ENCODE measurements around the gene STX5. TPM values are rescaled to one million over a fixed set of nuclear protein-coding genes. Genes with fewer than 3 reads are reported as not detected.

The STX5 gene
- total RNA-seq, 5 donors from 2014 or later (not counting 1 experiment from before 2014, with no cell fraction given) = 49.3 to 132 (median 58.0) TPM

DNA sequence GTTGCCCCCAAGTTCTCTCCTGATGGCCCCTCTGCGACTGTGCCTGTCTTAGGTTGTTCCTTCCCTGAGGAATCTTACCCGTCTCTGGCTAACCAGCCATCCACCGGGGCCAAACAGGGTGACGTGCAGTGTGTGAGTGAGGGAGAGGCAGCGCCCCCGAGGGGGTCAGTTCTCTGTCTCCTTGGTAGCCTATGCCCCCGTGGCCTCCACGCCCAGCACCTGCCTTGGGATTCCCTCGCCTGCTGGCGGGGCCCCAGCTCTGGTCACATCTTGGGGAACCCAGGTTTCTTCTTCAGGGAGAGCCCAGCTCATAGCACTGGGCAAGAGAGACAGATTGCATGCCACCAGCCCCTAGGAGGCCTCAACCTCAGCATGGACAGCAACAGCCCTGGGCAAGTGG lies 32.4 kb downstream of the STX5 start:
- CTCF ChIA-PET = interaction anchor here in 1 of 2 donors (1.3 to 1.6 kb wide), 2 partner anchors 13 to 17 kb away, joined by 4 to 6 read pairs; no protein-coding TSS in a partner anchor
- peaks cover 17 to 25% (median 18%) of the 10 kb centered on the region in 3 donors for H3K4me1 Mint-ChIP-seq
- H3K36me3 Mint-ChIP-seq = peaks cover 69% of the 10 kb centered on the region
- H3K9me3 Mint-ChIP-seq = no peaks in the 10 kb centered on the region
- H3K27ac Mint-ChIP-seq = no peak overlapping the region
- no peaks in the 10 kb centered on the region for H3K27me3 Mint-ChIP-seq
- Histone ChIP-seq H3K27ac (ENCODE audit: low read length) (no peak overlapping the region), H3K9me3 (no peaks in the 10 kb centered on the region), H3K36me3 (ENCODE audit: control insufficient read depth in 2 of 2, extremely low read depth in 1 of 2, insufficient read depth in 1 of 2, low read length in 1 of 2) (peaks cover 28 to 91% of the 10 kb centered on the region in 2 donors), H3K4me1 (ENCODE audit: control insufficient read depth in 1 of 2, extremely low read depth in 1 of 2, insufficient read depth in 2 of 2, low read length in 2 of 2) (peaks cover 7 to 14% of the 10 kb centered on the region in 2 experiments), H3K27me3 (replicated peaks in 1 of 2; ENCODE audit: control insufficient read depth in 2 of 2, extremely low read depth in 1 of 2, insufficient read depth in 2 of 2, low read length in 1 of 2) (no peaks in the 10 kb centered on the region), H3K4me3 (ENCODE audit: control insufficient read depth in 1 of 2, extremely low read depth in 1 of 2, low read length in 1 of 2) (no peak overlapping the region)
- DNase-seq = no peak
- peak in 1 of 4 experiments; percentile 8 for ATAC-seq (replicated peaks in 1 of 4)
- 90% methylated on average over 8 of the region's 10 CpGs for WGBS (ENCODE audit: insufficient coverage)
- POLR2A ChIA-PET = interaction anchor here (0.5 to 0.7 kb wide), 2 partner anchors 10 to 17 kb away, joined by 3 to 9 read pairs; no protein-coding TSS in a partner anchor
- no peak overlapping the region for H3K4me3 Mint-ChIP-seq

DNA sequence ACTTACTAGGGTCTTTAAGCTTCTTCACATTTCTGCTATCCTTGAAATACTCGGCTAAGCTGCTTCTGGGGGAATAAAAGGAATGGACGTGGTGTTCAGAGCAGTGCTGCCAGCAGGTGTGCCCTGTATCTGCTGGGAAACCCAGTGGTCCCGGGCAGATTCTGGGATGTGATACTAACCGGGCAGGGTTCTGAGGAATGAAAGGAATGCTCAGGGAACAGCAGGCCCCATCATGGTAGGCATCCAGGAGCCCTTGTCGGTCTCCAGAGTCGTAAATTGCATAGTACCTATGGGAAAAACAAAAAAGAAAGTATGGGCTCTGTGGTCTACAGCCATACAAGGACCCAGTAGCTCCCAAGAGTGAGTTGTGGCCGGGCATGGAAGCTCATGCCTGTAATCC lies 35.6 kb downstream of the STX5 start:
- no peaks in the 10 kb centered on the region for H3K27me3 ChIP-seq (replicated peaks in 1 of 2; ENCODE audit: control insufficient read depth in 2 of 2, extremely low read depth in 1 of 2, insufficient read depth in 2 of 2, low read length in 1 of 2)
- Mint-ChIP-seq H3K4me1 (peaks cover 12 to 18% (median 17%) of the 10 kb centered on the region in 3 donors), H3K4me3 (no peak overlapping the region), H3K27ac (peak overlapping the region; percentile 31 to 55), H3K36me3 (peaks cover 62% of the 10 kb centered on the region), H3K9me3 (no peaks in the 10 kb centered on the region), H3K27me3 (no peaks in the 10 kb centered on the region)
- ATAC-seq (replicated peaks in 1 of 4) (no peak), DNase-seq (no peak)
- H3K4me3 ChIP-seq (ENCODE audit: control insufficient read depth in 1 of 2, extremely low read depth in 1 of 2, low read length in 1 of 2) = no peak overlapping the region
- H3K36me3 ChIP-seq (ENCODE audit: control insufficient read depth in 2 of 2, extremely low read depth in 1 of 2, insufficient read depth in 1 of 2, low read length in 1 of 2) = peaks cover 32 to 88% of the 10 kb centered on the region in 2 donors
- H3K4me1 ChIP-seq (ENCODE audit: control insufficient read depth in 1 of 2, extremely low read depth in 1 of 2, insufficient read depth in 2 of 2, low read length in 2 of 2) = peaks cover 7 to 16% of the 10 kb centered on the region in 2 experiments
- no peak overlapping the region for H3K27ac ChIP-seq (ENCODE audit: low read length)
- CTCF ChIA-PET = interaction anchor here in 1 of 2 donors (0.6 kb wide), 1 partner anchor 64 kb away, joined by 5 read pairs; no protein-coding TSS in a partner anchor
- POLR2A ChIA-PET = interaction anchor here (0.6 to 1.2 kb wide), 6 partner anchors 9 to 57 kb away, joined by 3 to 4 read pairs (median 3); no protein-coding TSS in a partner anchor
- no peaks in the 10 kb centered on the region for H3K9me3 ChIP-seq
- WGBS (ENCODE audit: insufficient coverage) = 93% methylated on average over 5 of the region's 7 CpGs

DNA sequence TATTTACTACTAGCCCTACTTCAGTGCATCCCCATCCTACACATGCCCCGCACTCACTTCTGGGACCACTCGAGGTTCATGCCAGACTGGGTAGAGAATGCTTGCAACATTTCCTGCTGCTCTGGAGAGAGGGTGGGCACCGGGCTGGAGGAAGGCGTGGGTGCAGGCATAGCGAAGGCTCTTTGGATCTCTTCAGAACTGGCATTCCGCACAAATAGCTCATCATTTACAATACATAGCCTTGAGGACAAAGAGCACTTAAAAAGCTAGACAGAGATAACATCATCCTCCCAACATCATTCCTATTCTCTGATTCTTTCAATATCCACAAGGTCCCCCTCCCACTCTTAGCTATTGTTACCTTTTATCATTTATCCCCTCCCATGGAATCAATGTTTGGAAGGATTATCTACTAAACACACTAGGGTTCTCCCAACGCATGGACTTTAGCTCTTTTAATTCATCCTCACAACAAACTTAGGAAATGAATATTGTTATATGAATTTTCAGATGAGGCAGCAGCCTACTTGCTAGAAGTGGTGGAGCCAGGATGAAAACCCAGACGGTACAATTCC lies 37.6 kb downstream of the STX5 start:
- WGBS (ENCODE audit: insufficient coverage) = 76% methylated on average over 3 of the region's 8 CpGs
- Mint-ChIP-seq H3K27ac (peak overlapping the region; percentile 60 to 66), H3K4me3 (no peak overlapping the region), H3K36me3 (peaks cover 56% of the 10 kb centered on the region), H3K27me3 (no peaks in the 10 kb centered on the region), H3K4me1 (peaks cover 29 to 37% (median 32%) of the 10 kb centered on the region in 3 donors), H3K9me3 (no peaks in the 10 kb centered on the region)
- H3K4me1 ChIP-seq (ENCODE audit: control insufficient read depth in 1 of 2, extremely low read depth in 1 of 2, insufficient read depth in 2 of 2, low read length in 2 of 2) = peaks cover 13 to 34% of the 10 kb centered on the region in 2 experiments
- H3K4me3 ChIP-seq (ENCODE audit: control insufficient read depth in 1 of 2, extremely low read depth in 1 of 2, low read length in 1 of 2) = no peak overlapping the region
- ChIA-PET CTCF (no interaction called here), POLR2A (interaction anchor here (0.6 to 1.3 kb wide), 14 partner anchors 8 to 749 kb away, joined by 3 to 8 read pairs (median 4); no protein-coding TSS in a partner anchor)
- ATAC-seq (replicated peaks in 1 of 4) (no peak), DNase-seq (no peak)
- H3K36me3 ChIP-seq (ENCODE audit: control insufficient read depth in 2 of 2, extremely low read depth in 1 of 2, insufficient read depth in 1 of 2, low read length in 1 of 2) = peaks cover 22 to 81% of the 10 kb centered on the region in 2 donors
- H3K9me3 ChIP-seq = no peaks in the 10 kb centered on the region
- H3K27ac ChIP-seq (ENCODE audit: low read length) = no peak overlapping the region
- no peaks in the 10 kb centered on the region for H3K27me3 ChIP-seq (replicated peaks in 1 of 2; ENCODE audit: control insufficient read depth in 2 of 2, extremely low read depth in 1 of 2, insufficient read depth in 2 of 2, low read length in 1 of 2)

DNA sequence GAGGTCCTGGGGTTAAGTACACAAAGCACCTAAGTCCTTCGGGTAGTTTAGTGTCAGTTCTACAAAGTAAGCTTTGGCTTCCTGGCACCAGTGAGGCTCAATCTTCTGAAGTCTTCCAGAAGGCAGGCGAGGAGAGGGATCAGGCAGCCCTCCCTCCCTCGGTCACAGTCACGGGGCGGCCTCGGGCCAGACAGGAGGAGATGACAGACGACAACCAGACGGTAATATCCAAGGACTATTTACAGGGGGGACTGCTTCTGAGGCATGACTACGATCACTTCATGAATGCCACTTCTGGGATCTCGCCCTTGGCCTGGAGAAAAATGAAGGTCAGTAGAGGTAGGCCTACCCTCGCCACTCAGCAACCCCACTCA lies 39.7 kb downstream of the STX5 start:
- H3K4me1 Mint-ChIP-seq = peaks cover 45 to 52% (median 51%) of the 10 kb centered on the region in 3 donors
- H3K36me3 Mint-ChIP-seq = peaks cover 41% of the 10 kb centered on the region

DNA sequence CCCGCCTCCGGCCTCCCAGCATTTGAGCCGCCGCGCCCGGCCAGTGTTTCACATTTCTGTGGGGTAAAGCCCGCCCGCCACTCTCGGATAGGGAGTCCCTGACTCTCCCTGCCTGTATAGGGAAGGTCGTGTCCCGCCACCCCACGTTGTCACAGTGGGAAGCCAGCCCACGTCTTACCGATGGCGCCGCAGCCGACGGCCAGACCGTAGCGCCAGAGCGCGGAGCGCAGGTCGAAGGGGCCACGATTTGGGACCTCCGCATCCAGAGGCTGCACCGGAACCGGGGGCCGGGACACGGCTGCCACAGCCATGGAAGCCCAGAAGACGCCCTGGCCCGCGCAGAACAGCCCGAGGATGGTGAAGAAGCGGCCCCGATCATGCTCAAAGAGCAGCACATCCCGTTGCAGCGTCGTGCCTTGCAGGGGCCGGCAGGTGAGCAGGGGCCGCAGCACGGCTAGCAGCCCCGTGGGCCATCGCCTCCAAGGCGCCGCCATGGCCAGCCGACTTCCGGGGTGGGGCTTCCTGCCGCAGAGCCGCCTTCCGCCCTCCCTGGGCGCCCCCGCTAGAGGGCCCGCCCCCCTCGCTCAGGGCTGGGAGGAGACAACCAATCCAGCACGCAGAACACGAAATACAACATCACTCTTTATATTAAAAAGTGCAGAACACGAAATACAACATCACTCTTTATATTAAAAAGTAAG lies 40.2 kb downstream of the STX5 start, which contains the start of gene TMEM223:
Gene TMEM223 (minus strand): TSS at position 506 of the 701 bp plus-strand sequence. CDS start 12 bp downstream, at position 494.
- Histone ChIP-seq H3K9me3 (no peaks in the 10 kb centered on the region), H3K4me3 (ENCODE audit: control insufficient read depth in 1 of 2, extremely low read depth in 1 of 2, low read length in 1 of 2) (peak within 1 kb of the TSS; percentile 90 to 96), H3K27me3 (replicated peaks in 1 of 2; ENCODE audit: control insufficient read depth in 2 of 2, extremely low read depth in 1 of 2, insufficient read depth in 2 of 2, low read length in 1 of 2) (no peaks in the 10 kb centered on the region), H3K4me1 (ENCODE audit: control insufficient read depth in 1 of 2, extremely low read depth in 1 of 2, insufficient read depth in 2 of 2, low read length in 2 of 2) (peaks cover 15 to 49% of the 10 kb centered on the region in 2 experiments), H3K36me3 (ENCODE audit: control insufficient read depth in 2 of 2, extremely low read depth in 1 of 2, insufficient read depth in 1 of 2, low read length in 1 of 2) (peaks cover 11 to 62% of the 10 kb centered on the region in 2 donors), H3K27ac (ENCODE audit: low read length) (peak within 1 kb of the TSS; percentile 69)
- ATAC-seq (replicated peaks in 1 of 4) (peak; percentile 77 to 80 (median 78)), DNase-seq (peak; percentile 75 to 93 (median 87))
- Mint-ChIP-seq H3K27ac (peak within 1 kb of the TSS; percentile 94 to 96), H3K9me3 (no peaks in the 10 kb centered on the region), H3K27me3 (no peaks in the 10 kb centered on the region), H3K4me3 (peak within 1 kb of the TSS; percentile 83 to 91 (median 86)), H3K36me3 (peaks cover 39% of the 10 kb centered on the region), H3K4me1 (peaks cover 45 to 52% (median 51%) of the 10 kb centered on the region in 3 donors)
- POLR2A ChIA-PET = interaction anchor here (0.6 to 1.0 kb wide), 3 partner anchors 13 to 1892 kb away, joined by 3 read pairs; no protein-coding TSS in a partner anchor
- CTCF ChIA-PET = interaction anchor here (0.6 to 1.4 kb wide), 3 partner anchors 21 to 151 kb away, joined by 3 read pairs; no protein-coding TSS in a partner anchor
- under 1% methylated on average over 53 of the region's 58 CpGs for WGBS (ENCODE audit: insufficient coverage)

More for the DNA sequence above, 39.7 kb downstream of the STX5 start:
- ATAC-seq (replicated peaks in 1 of 4) = peak in 2 of 4 experiments; percentile 0 to 16
- Histone ChIP-seq H3K27me3 (replicated peaks in 1 of 2; ENCODE audit: control insufficient read depth in 2 of 2, extremely low read depth in 1 of 2, insufficient read depth in 2 of 2, low read length in 1 of 2) (no peaks in the 10 kb centered on the region), H3K9me3 (no peaks in the 10 kb centered on the region), H3K36me3 (ENCODE audit: control insufficient read depth in 2 of 2, extremely low read depth in 1 of 2, insufficient read depth in 1 of 2, low read length in 1 of 2) (peaks cover 11 to 66% of the 10 kb centered on the region in 2 donors), H3K27ac (ENCODE audit: low read length) (peak overlapping the region; percentile 69), H3K4me3 (ENCODE audit: control insufficient read depth in 1 of 2, extremely low read depth in 1 of 2, low read length in 1 of 2) (peak overlapping the region; percentile 90 to 96), H3K4me1 (ENCODE audit: control insufficient read depth in 1 of 2, extremely low read depth in 1 of 2, insufficient read depth in 2 of 2, low read length in 2 of 2) (peaks cover 15 to 49% of the 10 kb centered on the region in 2 experiments)
- POLR2A ChIA-PET = interaction anchor here in 1 of 2 donors (1.0 kb wide), 1 partner anchor 12 kb away, joined by 3 read pairs; no protein-coding TSS in a partner anchor
- H3K9me3 Mint-ChIP-seq = no peaks in the 10 kb centered on the region
- peak overlapping the region; percentile 83 to 91 (median 86) for H3K4me3 Mint-ChIP-seq
- H3K27me3 Mint-ChIP-seq = no peaks in the 10 kb centered on the region
- DNase-seq = peak in 2 of 35 experiments; percentile 20 to 26
- peak overlapping the region; percentile 94 to 96 for H3K27ac Mint-ChIP-seq
- WGBS (ENCODE audit: insufficient coverage) = 33% methylated on average over 6 of the region's 11 CpGs
- CTCF ChIA-PET = interaction anchor here in 1 of 2 donors (1.4 kb wide), 1 partner anchor 22 kb away, joined by 3 read pairs; no protein-coding TSS in a partner anchor

Data from T-cell (primary cell).